Stimulated activated CD8-positive, alpha-beta memory T cell treated with anti-CD3 and anti-CD28 coated beads, Interleukin-4, amount 100 ng/mL, for 48 hours (primary cell): ENCODE data around the gene COPZ1.
"Not testable (repeated sequence)": the region's sequence is repeated elsewhere in the genome, so short reads cannot be mapped to it uniquely, and the experiment has no call there.

Source experiments
- DNase-seq: peaks from one replicate; pipeline ENCODE4 v3.0.0-alpha.2; 2020

Gene COPZ1, protein sequence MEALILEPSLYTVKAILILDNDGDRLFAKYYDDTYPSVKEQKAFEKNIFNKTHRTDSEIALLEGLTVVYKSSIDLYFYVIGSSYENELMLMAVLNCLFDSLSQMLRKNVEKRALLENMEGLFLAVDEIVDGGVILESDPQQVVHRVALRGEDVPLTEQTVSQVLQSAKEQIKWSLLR

DNA sequence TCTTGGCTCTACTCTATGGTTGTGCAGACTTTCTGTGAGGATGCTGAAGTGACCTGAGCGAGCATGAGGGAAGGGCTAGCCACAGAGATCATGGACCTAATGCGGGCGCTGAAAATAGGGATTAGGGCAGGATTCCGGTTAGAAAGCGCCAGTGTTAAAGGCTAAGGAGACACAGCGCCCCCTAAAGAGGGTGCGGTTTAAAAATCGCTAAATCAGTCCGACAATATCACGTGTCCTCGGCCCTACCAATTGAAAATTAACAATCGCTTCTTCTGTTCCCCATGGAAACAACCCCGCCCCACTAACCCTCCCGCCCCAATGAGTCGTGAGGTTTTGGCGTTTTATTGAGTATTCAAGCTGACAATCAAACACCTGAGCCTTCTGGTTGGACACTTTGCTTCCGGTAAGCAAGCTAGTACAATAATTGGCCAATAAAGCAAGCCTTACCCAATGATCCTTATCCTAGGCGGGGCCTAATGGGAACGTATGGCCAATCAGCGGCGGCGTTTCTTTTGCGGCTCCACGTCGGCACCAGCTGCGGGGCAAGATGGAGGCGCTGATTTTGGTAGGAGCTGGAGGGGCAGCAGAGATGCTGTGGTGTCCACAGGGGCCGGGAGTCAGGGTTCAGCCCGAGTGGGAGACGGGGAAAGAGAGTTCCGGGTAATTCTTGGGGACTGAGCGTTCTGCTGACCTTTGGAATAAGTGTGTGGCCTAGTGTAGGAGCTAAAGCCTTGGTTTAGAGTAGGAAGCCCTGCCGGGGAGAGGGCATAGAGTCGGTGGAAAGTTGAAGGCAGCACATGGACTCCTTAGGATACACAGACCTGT, at the start of gene COPZ1:
COPZ1 (plus strand) TSS at position 515 of the 825 bp plus-strand sequence; CDS start at position 548, 33 bp downstream.
- DNase-seq = peak; percentile 92

DNA sequence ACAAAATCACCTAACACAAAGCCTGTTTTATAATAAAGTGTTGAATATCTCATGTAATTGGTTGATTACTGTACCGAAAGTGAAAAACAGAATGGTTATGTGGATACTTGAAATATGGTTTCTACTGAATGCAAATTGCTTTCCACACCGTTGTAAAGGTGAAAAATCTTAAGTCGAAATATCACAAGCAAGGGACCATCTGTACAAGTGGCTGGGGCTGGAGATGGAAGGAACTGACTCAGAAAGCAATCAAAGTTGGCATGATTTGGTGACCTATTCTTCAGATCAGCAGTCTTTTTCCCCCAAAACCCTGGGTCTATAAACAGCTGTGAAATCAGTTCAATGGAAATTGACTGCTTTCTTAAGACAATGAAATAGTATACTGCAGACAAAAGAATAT, 48.6 kb upstream of the COPZ1 start:
- DNase-seq = no peak

DNA sequence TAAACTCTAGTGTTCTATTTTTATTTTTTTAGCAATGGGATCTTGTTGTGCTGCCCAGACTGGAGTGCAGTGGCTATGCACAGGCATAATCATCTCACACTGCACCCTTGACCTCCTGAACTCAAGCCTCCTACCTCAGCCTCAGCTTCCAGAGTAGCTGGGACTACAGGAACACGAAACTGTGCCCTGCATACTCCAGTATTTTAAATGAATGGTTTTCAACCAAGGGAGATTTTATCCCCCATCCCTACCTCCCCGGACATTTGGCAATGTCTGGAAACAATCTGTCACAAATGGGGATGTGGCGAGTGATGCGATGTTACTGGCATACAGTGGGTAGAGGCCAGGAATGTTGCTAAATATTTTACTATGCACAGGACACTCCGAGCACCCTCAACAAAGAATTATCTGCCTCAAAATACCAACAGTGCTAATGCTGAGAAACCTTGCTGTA, 47.1 kb upstream of the COPZ1 start:
- no peak for DNase-seq

DNA sequence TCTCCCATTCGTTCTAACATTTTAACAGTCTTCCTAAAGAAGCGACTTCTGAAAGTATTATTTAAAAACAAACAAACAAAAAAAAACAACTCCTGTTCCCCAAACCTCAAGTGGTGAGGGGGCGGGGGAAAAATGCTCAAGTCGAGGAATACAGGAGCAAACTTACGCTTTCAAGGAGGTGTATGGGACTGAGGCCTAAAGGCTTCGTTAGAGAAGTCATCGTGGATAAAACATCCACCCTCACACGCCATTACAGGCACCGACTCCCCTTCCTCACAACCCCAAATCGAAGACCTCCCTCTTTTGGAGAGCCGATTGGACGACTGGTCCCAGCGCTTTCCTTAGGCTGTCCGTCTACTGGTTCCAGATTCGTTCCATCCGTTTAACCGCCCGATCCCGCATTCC, 45.7 kb upstream of the COPZ1 start:
- DNase-seq = no peak

DNA sequence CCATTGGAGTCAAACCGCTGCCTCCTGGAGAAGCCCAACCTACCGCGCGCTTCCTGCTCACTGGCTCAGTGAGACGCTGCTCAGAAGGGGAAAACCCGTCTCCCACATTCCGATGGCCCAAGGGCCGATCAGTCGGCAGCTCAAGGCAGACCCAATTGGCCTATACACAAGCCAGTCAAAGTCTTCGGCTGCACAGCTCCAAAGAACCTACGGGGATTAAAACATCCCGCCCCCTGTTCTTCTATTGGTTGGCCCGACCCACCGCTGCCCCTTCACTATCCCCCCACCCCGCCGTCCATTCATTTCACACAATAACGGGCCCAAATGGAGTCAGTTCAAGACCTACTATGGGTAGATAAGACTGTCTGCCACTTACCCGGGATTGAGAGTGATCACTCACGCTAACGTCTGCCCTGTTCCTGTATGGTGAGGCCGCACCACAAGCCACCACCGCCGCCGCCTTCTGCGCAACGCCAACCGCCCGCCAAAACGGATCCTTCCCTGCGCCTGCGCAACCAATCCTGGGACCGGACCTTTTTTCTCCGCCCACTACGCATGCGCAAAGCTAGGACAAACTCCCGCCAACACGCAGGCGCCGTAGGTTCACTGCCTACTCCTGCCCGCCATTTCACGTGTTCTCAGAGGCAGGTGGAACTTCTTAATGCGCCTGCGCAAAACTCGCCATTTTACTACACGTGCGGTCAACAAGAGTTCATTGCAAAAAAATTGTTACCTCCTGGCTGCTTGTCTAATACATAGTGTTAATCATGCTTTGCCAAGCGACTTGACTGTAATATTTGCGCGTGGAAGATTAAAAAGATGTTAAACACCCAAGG, 45.1 kb upstream of the COPZ1 start, which contains the start of gene CBX5:
CBX5 (minus strand) TSS at position 491 of the 836 bp plus-strand sequence. CDS start 22,472 bp downstream, outside the sequence.
- DNase-seq = peak; percentile 99

DNA sequence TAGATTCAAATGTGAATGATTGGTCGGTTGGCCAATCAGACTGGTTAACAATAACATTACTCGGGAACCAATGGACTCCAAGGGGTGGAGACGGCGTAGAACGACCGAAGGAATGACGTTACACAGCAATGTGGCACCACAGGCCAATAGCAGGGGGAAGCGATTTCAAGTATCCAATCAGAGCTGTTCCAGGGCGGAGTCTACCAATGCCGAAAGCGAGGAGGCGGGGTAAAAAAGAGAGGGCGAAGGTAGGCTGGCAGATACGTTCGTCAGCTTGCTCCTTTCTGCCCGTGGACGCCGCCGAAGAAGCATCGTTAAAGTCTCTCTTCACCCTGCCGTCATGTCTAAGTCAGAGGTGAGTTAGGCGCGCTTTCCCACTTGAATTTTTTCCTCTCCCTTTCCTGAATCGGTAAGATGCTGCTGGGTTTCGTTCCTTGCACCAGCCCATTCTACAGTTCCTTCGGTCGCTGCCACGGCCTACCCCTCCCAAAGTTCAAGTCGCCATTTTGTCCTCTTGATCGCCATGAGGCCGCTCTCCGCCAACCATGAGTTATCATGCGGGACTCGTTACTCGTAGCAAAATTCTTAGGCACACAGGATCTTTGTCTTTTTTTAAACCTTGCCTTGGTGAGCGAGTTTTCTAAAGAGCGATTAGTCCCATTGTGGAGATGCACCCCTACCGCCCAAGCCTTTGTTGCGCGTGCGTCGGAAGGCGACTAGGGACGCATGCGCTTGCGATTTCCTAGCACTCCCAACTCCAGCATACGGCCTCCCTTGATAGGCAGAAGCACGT, 44.3 kb upstream of the COPZ1 start, which contains the start of gene HNRNPA1:
HNRNPA1 (plus strand) TSS at position 259 of the 793 bp plus-strand sequence; CDS start at position 341, 82 bp downstream.
- peak; percentile 93 for DNase-seq

DNA sequence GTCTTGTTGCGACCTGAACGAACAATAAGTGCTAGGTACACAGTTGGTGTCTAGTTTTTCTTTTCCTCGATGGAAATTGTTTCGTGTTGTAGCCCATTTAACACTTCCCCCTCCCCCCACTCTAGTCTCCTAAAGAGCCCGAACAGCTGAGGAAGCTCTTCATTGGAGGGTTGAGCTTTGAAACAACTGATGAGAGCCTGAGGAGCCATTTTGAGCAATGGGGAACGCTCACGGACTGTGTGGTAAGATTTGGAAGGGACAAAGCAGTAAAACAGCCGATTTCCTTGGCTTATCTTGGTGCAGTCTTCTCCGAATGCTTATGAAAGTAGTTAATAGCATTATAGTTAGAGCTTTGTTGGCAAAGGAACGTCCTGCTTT, 43.7 kb upstream of the COPZ1 start:
- DNase-seq = not testable (repeated sequence)

DNA sequence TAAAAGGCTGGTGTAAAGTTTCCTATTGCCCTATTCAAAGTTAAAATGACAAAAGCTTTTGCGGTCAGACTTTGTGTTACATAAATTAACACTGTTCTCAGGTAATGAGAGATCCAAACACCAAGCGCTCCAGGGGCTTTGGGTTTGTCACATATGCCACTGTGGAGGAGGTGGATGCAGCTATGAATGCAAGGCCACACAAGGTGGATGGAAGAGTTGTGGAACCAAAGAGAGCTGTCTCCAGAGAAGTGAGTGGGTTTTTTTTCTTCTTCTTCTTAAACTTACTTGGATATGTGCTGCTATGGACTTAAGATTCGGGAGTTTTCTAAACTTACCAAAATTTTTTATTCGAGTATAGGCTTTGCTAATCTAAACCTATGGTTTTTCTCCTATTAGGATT, 43.2 kb upstream of the COPZ1 start:
- not testable (repeated sequence) for DNase-seq

DNA sequence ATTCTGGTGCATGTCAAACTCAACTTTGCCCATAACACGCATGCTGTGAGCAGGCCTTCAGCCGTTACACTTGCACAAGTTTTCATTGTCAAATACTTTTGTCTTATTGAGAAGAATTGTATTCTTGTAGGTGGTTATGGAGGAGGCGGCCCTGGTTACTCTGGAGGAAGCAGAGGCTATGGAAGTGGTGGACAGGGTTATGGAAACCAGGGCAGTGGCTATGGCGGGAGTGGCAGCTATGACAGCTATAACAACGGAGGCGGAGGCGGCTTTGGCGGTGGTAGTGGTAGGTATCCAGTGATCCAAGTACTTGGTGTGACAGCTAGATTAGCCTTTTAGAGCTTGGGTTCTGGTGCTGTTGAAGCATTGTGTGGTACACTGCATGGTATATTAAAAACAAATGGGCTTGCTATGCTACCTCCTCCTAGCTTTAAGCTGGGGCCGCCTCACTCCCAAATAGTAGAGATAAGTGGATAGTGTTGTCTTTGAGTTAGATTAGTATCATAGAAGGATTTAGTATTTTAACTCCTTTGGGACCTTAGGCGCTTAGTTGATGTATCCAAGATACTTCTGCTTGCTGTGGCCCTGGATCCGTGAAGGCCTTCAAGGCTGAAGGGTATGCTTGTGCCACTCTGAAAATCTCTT, 41.9 kb upstream of the COPZ1 start:
- peak; percentile 60 for DNase-seq

DNA sequence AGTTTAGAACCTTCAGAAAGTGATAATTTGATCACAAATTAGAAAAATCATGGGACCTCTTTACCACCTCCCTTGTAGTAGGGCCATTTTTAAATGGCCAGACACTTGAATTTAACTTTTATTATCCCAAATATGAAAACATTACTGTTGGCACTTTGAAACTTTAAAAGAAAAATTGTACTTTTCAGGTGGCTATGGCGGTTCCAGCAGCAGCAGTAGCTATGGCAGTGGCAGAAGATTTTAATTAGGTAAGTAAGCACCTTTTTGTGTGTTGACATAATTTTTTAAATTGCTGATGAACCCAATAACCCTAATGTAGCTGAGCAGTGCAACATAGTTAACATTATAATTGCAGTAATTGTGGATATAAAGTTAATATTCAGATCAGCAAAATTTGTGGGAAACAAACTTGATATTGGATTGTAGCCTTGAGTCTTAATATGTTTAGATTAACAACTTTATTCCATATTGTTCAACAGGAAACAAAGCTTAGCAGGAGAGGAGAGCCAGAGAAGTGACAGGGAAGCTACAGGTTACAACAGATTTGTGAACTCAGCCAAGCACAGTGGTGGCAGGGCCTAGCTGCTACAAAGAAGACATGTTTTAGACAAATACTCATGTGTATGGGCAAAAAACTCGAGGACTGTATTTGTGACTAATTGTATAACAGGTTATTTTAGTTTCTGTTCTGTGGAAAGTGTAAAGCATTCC, 40.7 kb upstream of the COPZ1 start:
- DNase-seq = not testable (repeated sequence)

DNA sequence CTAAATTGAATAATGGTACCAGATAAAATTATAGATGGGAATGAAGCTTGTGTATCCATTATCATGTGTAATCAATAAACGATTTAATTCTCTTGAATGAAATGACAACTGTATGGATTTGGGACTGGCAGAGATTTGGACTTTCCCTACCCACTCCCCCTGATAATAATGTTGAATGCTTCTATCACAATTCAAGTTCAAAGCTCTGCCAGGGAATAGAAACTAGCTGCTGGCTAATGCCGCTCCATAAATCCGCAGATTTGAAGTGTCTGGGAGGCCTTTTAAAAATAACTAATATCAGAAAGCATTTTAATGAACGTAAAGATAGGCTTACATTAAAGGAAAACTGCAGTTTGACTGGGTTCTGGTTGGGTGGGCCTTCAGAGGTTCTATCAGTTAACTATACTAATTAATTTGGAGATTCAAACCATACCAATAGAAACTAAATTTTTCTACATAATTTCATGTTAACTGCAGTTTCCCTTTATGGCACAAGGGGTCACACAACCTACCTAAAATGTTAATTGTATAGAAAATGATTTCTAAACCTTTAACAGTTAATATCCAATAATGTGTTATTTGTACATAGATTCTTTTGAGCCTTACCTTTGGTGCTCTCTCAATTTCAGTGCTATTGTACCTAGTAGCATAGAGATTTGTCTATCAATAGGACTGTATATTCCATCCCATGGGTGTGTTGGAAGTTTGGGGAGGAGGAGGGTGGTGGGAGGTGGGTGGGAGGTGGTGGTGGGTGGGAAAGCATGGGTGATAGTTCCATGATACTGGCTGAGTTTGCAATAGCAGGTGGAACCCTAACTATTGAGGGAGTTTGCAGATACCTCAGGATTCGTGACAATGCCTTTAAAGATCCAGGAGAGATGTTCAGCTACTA, 39.5 kb upstream of the COPZ1 start:
- DNase-seq = no peak

DNA sequence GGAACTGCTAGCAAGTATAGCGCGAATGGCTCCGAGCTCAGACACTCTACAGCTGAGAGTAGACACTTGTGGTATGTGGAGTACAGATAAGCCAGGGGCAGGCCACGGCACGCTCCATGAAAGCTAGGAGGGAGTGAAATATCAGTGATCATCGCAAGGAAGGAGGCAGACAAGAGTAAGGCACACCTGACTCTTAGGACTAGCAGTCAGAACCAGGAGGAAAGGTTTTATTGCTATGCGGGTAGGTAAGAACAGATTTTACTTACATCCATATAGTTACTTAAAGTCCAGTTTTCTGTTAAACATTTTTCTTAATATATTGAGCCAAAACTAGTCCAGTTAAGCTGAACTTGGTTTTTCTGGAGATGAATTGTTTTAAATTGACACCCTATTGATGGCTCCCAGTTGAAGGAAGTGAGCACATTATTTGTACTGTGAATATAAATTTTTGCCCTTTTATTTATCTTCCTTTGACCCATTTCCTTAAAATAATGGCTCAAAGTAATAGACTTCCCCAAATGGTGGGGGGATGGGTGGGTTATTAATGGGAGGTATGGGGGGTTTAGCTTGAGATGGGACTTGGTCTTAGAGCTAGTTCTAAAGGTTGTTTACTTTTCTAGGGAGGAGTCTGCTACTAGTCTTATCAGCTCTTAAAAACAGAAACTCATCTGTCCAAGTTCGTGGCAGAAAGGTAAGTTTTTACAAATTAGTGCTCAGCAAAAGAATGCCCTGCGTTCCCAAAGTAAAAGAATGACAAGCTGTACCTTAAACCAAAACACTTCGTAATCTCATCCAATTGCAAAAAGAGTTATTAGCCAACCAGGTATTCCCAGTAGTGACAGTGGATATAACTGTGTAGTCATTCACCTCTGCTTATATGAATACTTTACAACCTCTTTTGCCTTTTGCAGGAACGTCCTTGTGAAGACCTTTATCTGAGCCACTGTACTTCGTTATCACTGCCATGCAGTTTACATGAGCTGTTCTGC, 38.6 kb upstream of the COPZ1 start:
- peak; percentile 42 for DNase-seq

DNA sequence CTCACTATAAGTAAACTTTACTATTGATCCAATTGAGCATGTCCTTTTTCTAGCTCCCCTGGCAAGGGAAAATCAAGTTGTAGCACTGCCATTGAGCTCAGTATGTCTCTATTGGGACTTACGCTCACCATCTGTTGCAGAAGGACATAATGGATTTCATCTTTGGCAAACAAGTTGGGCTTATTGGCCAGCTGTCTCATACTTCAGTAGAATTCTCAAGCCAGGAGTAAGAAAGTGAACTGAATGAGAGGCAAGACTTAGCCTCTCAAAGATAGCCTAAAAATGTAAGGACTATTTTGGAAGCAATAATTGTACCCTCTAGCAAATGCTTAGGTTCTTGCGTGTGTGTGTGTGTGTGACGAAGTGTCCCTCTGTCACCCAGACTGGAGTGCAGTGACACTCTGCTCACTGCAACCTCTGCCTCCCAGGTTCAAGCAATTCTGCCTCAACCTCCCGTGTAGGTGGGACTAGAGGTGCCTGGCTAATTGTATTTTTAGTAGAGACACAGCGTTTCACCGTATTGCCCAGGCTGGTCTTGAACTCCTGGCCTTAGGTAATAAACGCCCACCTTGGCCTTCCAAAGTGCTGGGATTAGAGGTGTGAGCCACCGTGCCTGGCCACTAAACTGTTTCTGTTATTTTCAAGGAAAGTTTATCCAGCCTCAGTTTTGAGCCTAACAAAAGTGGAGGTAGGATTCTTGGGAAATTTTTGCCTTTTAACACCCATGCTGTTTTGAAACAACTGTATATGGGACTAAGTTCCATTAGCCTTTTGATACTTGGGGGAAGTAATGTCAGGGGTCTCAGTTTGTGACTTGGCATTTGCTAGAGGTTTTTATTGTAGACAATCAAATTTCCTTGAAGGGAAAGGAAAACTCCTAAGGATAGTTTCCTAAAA, 37.4 kb upstream of the COPZ1 start:
- DNase-seq = peak; percentile 58

DNA sequence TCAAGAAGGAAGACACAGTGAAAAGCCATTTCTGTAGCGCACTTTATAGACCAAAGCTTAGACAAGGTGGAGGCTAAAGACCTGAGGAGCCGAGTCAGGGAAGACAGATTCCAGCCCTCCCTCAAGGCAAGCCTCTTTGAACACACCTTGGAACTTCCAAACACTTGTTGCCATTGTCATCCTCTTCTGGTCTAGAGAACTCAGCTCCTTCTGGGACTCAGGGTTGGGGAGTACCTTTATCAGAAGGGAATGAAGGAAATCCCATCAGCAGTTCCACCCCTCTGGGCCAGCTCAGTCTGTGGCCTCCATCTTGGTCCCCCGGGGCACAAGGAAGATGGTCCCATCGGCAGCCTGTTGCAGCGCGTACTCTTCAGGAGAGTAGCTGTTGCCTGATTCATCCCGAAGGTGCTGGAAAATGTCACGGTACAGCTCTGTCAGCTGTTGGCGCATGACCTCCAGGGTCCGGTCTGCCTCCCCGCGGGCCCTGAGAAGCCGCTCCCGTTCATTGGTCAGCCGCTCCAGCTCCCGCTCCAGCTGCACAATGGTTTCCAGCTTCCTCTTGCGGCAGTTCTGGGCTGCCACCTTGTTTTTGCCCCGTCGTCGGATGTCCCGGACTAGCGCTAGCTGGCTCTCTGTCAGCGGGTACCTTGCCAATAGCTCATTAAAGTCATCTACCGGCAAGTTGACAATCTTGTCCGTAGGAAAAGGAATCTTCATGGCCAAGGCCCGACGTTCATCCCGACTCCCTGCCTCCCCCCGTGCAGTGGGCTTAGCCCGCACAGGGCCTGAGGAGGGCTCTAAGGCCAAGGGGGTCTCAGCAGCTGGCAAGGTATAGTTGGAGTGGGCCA, 32.6 kb upstream of the COPZ1 start:
- DNase-seq = no peak

DNA sequence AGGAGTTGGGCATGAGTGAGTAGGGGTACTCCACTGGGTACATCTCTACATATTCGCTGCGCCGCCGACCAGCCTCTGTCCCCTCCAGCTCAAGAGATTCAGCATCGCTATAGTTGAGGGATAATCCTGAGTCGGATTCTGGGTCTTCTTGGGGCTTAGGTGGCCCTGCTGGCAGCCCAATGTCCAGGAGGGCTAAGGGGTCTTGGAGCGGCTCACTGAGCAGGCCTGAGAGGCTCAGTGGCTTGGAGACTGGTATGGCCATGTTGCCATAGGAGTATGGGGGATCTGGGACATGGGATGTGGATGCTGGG, 32.0 kb upstream of the COPZ1 start:
- no peak for DNase-seq

DNA sequence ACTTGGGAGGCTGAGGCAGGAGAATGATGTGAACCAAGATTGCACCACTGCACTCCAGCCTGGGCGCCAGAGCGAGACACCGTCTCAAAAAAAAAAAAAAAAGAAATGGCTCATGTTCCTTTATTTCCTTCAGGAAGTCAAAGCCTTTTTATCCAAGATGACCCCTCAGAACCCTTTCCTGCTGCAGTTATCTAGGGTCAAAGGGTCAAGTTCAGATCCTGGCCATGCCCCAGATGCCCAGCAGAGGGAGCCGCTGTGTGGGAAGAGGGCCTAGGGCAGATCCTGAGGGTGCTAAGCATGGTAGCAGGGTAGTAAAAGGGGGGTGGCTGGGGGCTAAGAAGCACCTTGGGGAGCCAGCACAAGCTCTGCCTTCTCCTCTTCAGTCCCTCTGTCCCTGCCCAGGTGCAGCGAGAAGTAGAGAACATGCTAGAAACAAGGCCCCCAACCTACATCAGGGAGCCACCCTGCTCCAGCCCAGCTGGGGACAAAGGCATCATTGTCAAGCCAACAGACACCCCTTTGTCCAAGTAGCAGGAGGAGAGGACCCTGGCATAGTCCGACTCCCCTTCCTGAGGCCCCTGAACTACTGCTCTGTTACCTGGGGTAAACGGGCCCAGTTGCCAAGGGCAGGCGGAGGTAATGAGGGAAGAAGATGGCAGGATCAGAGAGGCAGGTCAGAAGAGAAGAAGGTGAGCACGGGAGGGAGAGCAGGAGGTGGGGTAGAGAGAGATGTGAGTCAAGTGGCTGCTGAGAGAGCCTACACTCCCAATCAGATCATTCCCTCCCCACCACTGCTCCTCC, 30.6 kb upstream of the COPZ1 start:
- peak; percentile 85 for DNase-seq
